ACC112 (cell line): Measurements from ENCODE around the gene NDUFA12.

Experiments used
- H2AFZ ChIP-seq: fragments of 200-600 bp; sonication (generic); one replicate; pipeline ENCODE4 v1.6.0; 2017; ENCODE audit warnings: antibody characterized with exemption, low read length; ENCODE audit not compliant: unreplicated experiment
- H3K27ac ChIP-seq: fragments of 200-600 bp; sonication (generic); 2 replicates; pipeline ENCODE4 v1.5.1; 2014; ENCODE audit warnings: low read depth, mild to moderate bottlenecking, antibody characterized with exemption, low read length, moderate library complexity
- H3K27me3 ChIP-seq: fragments of 200-600 bp; sonication (generic); 2 replicates; pipeline ENCODE4 v1.6.1; 2014; ENCODE audit warnings: mild to moderate bottlenecking, antibody characterized with exemption, low read length, moderate library complexity, mixed read lengths; ENCODE audit not compliant: insufficient read depth
- H3K36me3 ChIP-seq: fragments of 200-600 bp; sonication (generic); 2 replicates; pipeline ENCODE4 v1.6.1; 2016; ENCODE audit warnings: mild to moderate bottlenecking, antibody characterized with exemption, low read length, moderate library complexity, mixed read lengths; ENCODE audit not compliant: insufficient read depth
- H3K4me1 ChIP-seq: fragments of 200-600 bp; sonication (generic); one replicate; pipeline ENCODE4 v1.6.1; 2016; ENCODE audit warnings: low read length, mixed read lengths; ENCODE audit not compliant: insufficient read depth, unreplicated experiment, control insufficient read depth
- H3K4me3 ChIP-seq: fragments of 200-600 bp; sonication (generic); 2 replicates; pipeline ENCODE4 v1.5.1; 2014; ENCODE audit warnings: mild to moderate bottlenecking, low read depth, low read length
- H3K79me2 ChIP-seq: fragments of 200-600 bp; sonication (generic); one replicate; pipeline ENCODE4 v1.6.0; 2016; ENCODE audit warnings: low read length; ENCODE audit not compliant: control insufficient read depth, unreplicated experiment, insufficient read depth

NDUFA12 gene

GRCh38 chr12:95003213-95003920, at the start of gene NDUFA12:
Gene NDUFA12, minus strand, starts transcription at chr12:95003697. Its CDS starts 17 bp downstream, at chr12:95003680.
- Histone ChIP-seq H3K4me1 (peaks cover 8% of the 10 kb centered on the region), H3K36me3 (peaks cover 3% of the 10 kb centered on the region; the same call in 1 of the 2 replicates), H3K27me3 (no peaks in the 10 kb centered on the region), H3K4me3 (peak within 1 kb of the TSS; percentile 89), H3K27ac (peak within 1 kb of the TSS; percentile 48), H2AFZ (peak within 1 kb of the TSS; percentile 89), H3K79me2 (peaks cover 31% of the 10 kb centered on the region)

DNA sequence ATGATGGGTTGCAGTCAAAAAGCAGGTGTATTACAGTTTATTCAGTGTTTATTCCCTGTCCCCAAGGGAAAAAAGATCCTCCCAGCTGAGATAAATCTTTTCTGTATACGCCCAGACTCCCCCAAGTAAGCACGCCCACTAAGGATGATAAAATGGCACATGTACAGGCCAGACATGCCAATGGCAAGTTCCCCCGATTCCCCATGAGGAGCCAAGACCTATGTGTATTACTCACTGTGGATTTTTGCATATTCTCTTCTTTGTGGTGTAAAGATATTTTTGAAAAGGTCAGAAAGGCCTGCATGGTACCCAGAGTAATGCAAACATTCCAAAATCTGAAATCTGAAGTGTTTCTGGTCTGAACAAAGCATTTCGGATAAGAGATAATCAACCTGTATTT, 47.7 kb upstream of the NDUFA12 start:
- Histone ChIP-seq H3K27me3 (no peaks in the 10 kb centered on the region), H3K4me1 (no peaks in the 10 kb centered on the region), H3K79me2 (no peaks in the 10 kb centered on the region), H3K27ac (no peak overlapping the region), H3K36me3 (peaks cover 15% of the 10 kb centered on the region), H2AFZ (no peak overlapping the region), H3K4me3 (no peak overlapping the region)

DNA sequence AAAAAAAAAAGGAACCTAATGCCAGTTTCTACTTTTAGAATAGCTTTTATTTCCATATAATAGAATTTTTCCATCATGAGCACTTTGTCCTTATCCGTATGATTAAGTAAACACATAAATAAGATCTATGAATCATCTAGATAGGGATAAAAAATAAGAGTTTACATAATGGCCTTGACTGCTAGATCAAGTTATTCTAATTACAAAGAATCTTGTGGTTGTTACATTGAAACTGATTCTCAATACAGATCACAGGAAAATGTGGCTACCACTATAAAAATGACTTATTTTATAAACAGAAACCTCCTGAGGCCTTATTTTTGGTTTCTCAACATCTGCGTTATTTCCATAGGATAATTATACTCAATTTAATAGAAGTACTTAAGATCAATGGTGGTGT, 34.4 kb upstream of the NDUFA12 start:
- Histone ChIP-seq H2AFZ (no peak overlapping the region), H3K27me3 (no peaks in the 10 kb centered on the region), H3K27ac (no peak overlapping the region), H3K4me1 (no peaks in the 10 kb centered on the region), H3K79me2 (no peaks in the 10 kb centered on the region), H3K36me3 (no peaks in the 10 kb centered on the region), H3K4me3 (no peak overlapping the region)

- Histone ChIP-seq H3K79me2 (no peaks in the 10 kb centered on the region), H3K4me3 (no peak overlapping the region), H3K4me1 (no peaks in the 10 kb centered on the region), H3K27me3 (no peaks in the 10 kb centered on the region), H3K36me3 (peaks cover 3% of the 10 kb centered on the region; the same call in 1 of the 2 replicates), H3K27ac (no peak overlapping the region), H2AFZ (no peak overlapping the region)
Observed at GRCh38 chr12:95034750-95035149, 31.3 kb upstream of the NDUFA12 start.

DNA sequence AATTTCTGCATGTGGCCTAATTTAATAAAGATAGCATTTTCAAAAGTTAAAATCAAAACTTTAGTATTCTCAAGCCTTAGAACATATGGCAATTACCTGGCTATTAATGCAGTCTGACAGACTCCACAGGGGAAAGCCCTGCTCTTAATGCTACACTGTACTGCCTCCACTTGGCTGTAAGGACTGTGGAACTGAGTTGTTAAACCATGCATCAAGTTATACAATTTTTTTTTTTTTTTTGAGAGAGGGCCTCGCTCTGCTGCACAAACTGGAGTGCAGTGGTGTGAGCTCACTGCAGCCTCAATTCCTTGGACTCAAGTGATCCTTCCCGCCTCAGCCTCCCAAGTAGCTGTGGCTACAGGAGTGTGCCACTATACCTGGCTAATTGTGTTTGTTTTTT, 19.0 kb upstream of the NDUFA12 start:
- H3K36me3 ChIP-seq: no peaks in the 10 kb centered on the region
- no peak overlapping the region for H2AFZ ChIP-seq
- H3K4me3 ChIP-seq: no peak overlapping the region
- no peaks in the 10 kb centered on the region for H3K79me2 ChIP-seq
- no peaks in the 10 kb centered on the region for H3K27me3 ChIP-seq
- H3K4me1 ChIP-seq: no peaks in the 10 kb centered on the region
- H3K27ac ChIP-seq: no peak overlapping the region

GRCh38 chr12:95017482-95017881, 14.0 kb upstream of the NDUFA12 start:
- H3K27ac ChIP-seq: no peak overlapping the region
- no peaks in the 10 kb centered on the region for H3K27me3 ChIP-seq
- no peak overlapping the region for H2AFZ ChIP-seq
- H3K79me2 ChIP-seq: no peaks in the 10 kb centered on the region
- no peaks in the 10 kb centered on the region for H3K36me3 ChIP-seq
- H3K4me1 ChIP-seq: no peaks in the 10 kb centered on the region
- no peak overlapping the region for H3K4me3 ChIP-seq

DNA sequence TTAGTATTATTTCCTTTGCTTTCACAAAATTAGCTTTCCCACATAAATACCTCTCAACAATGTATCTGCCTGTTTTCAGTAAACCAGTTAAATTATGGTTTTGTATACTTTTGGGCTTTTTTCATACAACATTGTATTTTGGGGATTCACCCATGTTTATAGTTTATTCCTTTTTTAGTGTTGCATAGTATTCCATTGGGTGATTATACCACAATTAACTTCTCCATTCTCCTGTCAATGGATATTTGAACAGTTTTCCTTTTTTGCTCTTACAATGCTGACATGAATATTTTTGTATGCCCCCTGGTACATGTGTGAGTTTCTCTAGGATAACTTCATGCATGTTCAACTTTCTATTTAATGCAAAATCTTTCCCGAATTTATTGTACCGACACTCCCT, 12.6 kb upstream of the NDUFA12 start:
- H3K79me2 ChIP-seq: no peaks in the 10 kb centered on the region

DNA sequence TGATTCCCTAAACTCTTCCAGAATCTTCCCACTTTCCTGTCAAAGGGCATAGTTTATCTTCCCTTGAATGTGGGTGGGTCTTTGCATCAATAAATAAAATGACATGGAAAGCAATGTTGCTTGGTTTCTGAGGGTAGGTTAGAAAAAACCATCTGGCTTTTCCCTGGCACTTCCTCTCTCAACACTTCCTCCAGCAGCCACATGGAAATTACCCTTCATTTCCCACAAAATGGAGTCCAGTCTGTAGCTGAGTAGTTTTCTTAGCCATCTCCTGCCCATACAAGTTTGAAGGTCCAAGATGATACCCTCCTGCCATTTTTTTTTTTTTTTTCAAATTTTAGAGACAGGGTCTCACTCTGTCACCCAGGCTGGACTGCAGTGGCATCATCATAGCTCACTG, 11.1 kb upstream of the NDUFA12 start:
- no peak overlapping the region for H3K27ac ChIP-seq
- H3K27me3 ChIP-seq: no peaks in the 10 kb centered on the region
- no peaks in the 10 kb centered on the region for H3K79me2 ChIP-seq
- H3K36me3 ChIP-seq: no peaks in the 10 kb centered on the region
- no peak overlapping the region for H2AFZ ChIP-seq
- no peak overlapping the region for H3K4me3 ChIP-seq
- no peaks in the 10 kb centered on the region for H3K4me1 ChIP-seq

More for the DNA sequence above, 12.6 kb upstream of the NDUFA12 start:
- H2AFZ ChIP-seq: no peak overlapping the region
- H3K4me1 ChIP-seq: no peaks in the 10 kb centered on the region
- no peak overlapping the region for H3K27ac ChIP-seq
- no peaks in the 10 kb centered on the region for H3K36me3 ChIP-seq
- no peaks in the 10 kb centered on the region for H3K27me3 ChIP-seq
- H3K4me3 ChIP-seq: no peak overlapping the region

DNA sequence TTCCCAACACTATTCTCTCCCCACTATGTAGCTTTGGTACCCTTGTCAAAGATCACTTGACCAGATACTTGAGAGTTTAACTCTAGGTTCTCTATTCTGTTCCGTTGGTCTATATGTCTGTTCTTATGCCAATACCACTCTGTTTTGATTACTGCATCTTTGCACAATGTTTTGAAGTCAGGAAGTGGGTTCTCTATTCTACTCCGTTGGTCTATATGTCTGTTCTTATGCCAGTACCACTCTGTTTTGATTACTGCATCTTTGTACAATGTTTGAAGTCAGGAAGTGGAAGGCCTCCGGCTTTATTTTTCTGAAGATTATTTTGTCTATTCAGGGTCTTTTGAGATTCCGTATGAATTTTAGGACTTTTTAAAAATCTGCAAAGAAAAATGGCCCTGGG, 2.7 kb upstream of the NDUFA12 start:
- Histone ChIP-seq H2AFZ (no peak overlapping the region), H3K4me3 (no peak overlapping the region), H3K79me2 (peaks cover 12% of the 10 kb centered on the region), H3K4me1 (peaks cover 8% of the 10 kb centered on the region), H3K27me3 (no peaks in the 10 kb centered on the region), H3K36me3 (no peaks in the 10 kb centered on the region), H3K27ac (no peak overlapping the region)

DNA sequence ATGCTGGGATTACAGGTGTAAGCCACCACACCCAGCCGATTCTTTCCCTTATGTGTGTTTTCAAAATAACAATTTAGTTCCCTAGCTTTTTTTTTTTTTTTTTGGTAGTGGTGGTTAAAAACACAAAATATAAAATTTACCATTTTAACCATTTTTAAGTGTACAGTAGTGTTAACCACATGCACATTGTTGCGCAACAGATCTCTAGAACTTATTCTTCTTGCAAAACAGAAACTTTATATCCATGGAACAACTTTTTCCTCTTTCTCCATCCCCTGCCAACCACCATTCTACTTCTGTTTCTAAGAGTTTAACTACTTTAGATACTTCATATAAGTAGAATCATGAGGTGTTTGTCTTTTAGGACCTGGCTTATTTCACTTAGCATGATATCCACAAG, 1.1 kb upstream of the NDUFA12 start:
- Histone ChIP-seq H3K36me3 (0 out of 2 replicates have a peak, but pooled peaks cover 2% of the 10 kb centered on the region), H2AFZ (no peak overlapping the region), H3K27me3 (no peaks in the 10 kb centered on the region), H3K4me1 (peaks cover 8% of the 10 kb centered on the region), H3K79me2 (peaks cover 21% of the 10 kb centered on the region), H3K27ac (no peak overlapping the region), H3K4me3 (no peak overlapping the region)

DNA sequence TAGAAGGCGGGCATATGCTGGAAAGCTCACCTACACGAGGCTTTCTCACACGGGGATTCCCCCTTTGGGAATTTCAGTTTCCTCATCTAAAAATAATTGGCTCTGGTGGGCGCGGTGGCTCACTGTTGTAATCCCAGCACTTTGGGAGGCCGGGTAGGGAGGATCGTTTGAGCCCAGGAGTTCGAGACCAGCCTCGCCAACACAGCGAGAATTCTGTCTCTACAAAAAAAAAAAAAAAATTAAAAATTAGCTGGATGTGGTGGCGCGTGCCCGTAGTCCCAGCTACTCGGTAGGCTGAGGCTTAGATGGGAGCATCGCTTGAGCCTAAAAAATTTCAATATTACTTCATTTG, 400 bp upstream of the NDUFA12 start:
- Histone ChIP-seq H3K27ac (peak overlapping the region; percentile 40; the same call in 1 of the 2 replicates), H3K36me3 (0 out of 2 replicates have a peak, but pooled peaks cover 2% of the 10 kb centered on the region), H2AFZ (peak overlapping the region; percentile 19), H3K4me1 (peaks cover 8% of the 10 kb centered on the region), H3K79me2 (peaks cover 26% of the 10 kb centered on the region), H3K4me3 (peak overlapping the region; percentile 89), H3K27me3 (no peaks in the 10 kb centered on the region)
